ENCODE data around the gene RBM33.
A peak's percentile ranks its signal among the peaks of the same experiment; 100 is the strongest.

- TF ChIP-seq POLR2A (IDR thresholded peaks at IDR 0.05) (no peak), CTCF (IDR thresholded peaks at IDR 0.05 in 8 of 11, conservative IDR thresholded peaks at IDR 0.05 in 3 of 11) (no peak), POLR2AphosphoS5 (IDR thresholded peaks at IDR 0.05) (peak in 1 of 3 donors; percentile 28)
Observed at GRCh38 chr7:155753446-155753965, 109.0 kb downstream of the RBM33 start.
